ENCODE results near the gene RAPGEF2.

DNA sequence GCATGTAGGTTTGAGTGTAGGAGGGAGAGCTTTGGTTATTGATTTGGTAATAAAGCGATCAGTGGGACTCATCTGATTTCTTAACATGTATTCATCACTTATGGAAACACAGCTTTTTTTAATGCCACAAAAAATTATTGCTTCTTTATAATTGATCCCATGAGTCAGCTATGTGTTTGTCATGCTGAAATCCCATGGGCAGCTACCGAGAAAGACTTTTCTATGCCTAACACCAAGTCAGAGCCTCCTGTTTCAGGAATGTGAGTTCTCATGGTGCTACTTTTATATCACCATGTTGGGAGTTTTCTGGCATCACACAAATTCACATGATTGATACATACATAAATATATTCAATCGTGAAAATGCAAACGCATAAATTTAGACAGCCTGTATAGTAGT lies 165.7 kb downstream of the RAPGEF2 start:
- TF ChIP-seq, protein P1, sequence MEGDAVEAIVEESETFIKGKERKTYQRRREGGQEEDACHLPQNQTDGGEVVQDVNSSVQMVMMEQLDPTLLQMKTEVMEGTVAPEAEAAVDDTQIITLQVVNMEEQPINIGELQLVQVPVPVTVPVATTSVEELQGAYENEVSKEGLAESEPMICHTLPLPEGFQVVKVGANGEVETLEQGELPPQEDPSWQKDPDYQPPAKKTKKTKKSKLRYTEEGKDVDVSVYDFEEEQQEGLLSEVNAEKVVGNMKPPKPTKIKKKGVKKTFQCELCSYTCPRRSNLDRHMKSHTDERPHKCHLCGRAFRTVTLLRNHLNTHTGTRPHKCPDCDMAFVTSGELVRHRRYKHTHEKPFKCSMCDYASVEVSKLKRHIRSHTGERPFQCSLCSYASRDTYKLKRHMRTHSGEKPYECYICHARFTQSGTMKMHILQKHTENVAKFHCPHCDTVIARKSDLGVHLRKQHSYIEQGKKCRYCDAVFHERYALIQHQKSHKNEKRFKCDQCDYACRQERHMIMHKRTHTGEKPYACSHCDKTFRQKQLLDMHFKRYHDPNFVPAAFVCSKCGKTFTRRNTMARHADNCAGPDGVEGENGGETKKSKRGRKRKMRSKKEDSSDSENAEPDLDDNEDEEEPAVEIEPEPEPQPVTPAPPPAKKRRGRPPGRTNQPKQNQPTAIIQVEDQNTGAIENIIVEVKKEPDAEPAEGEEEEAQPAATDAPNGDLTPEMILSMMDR (IDR thresholded peaks at IDR 0.05) = no peak
- TF ChIP-seq ZFX (IDR thresholded peaks at IDR 0.05; ENCODE audit: borderline replicate concordance) = no peak

Data from 22Rv1 (cell line).